Skeletal muscle cell (primary cell): ENCODE results near the gene PAX2.

Experiments
- DNase-seq: peaks from one replicate; pipeline ENCODE4 v3.0.0-alpha.2; 2010; ENCODE audit warnings: low read depth
- H3K4me3 ChIP-seq: 2 replicates; pipeline ENCODE4 v1.5.1; 2011; ENCODE audit warnings: low read depth, mild to moderate bottlenecking, control low read depth, low read length, moderate library complexity

The PAX2 gene

GRCh38 chr10:100749309-100750217 is 4.2 kb downstream of the PAX2 start:
- DNase-seq, result no peak
- H3K4me3 ChIP-seq, result no peak overlapping the region

GRCh38 chr10:100750291-100751210 is 5.2 kb downstream of the PAX2 start:
- H3K4me3 ChIP-seq, result no peak overlapping the region
- no peak for DNase-seq

GRCh38 chr10:100751211-100751933 is 6.0 kb downstream of the PAX2 start:
- DNase-seq, result no peak
- H3K4me3 ChIP-seq, result no peak overlapping the region

GRCh38 chr10:100755821-100756220 is 10.4 kb downstream of the PAX2 start:
- DNase-seq, result no peak
- H3K4me3 ChIP-seq, result no peak overlapping the region

GRCh38 chr10:100759331-100759730 is 13.9 kb downstream of the PAX2 start:
- no peak overlapping the region for H3K4me3 ChIP-seq
- DNase-seq, result no peak

GRCh38 chr10:100760726-100761125 is 15.3 kb downstream of the PAX2 start:
- no peak overlapping the region for H3K4me3 ChIP-seq
- DNase-seq, result no peak

GRCh38 chr10:100761191-100761590 is 15.8 kb downstream of the PAX2 start:
- no peak for DNase-seq
- no peak overlapping the region for H3K4me3 ChIP-seq

GRCh38 chr10:100763043-100763747 is 17.8 kb downstream of the PAX2 start:
- H3K4me3 ChIP-seq, result no peak overlapping the region
- DNase-seq, result no peak

- no peak for DNase-seq
- H3K4me3 ChIP-seq, result no peak overlapping the region
Measured at GRCh38 chr10:100766693-100767421, 21.5 kb downstream of the PAX2 start.

GRCh38 chr10:100767422-100767775 is 22.0 kb downstream of the PAX2 start:
- H3K4me3 ChIP-seq, result no peak overlapping the region
- no peak for DNase-seq

GRCh38 chr10:100769481-100769880 is 24.1 kb downstream of the PAX2 start:
- no peak for DNase-seq
- H3K4me3 ChIP-seq, result no peak overlapping the region

- DNase-seq, result no peak
Measured at GRCh38 chr10:100773646-100774045, 28.3 kb downstream of the PAX2 start.

GRCh38 chr10:100774223-100774622 is 28.8 kb downstream of the PAX2 start:
- H3K4me3 ChIP-seq, result no peak overlapping the region
- DNase-seq, result no peak

More at GRCh38 chr10:100773646-100774045, 28.3 kb downstream of the PAX2 start:
- no peak overlapping the region for H3K4me3 ChIP-seq

- H3K4me3 ChIP-seq, result no peak overlapping the region
- no peak for DNase-seq
Measured at GRCh38 chr10:100774876-100775275, 29.5 kb downstream of the PAX2 start.

- no peak for DNase-seq
- H3K4me3 ChIP-seq, result no peak overlapping the region
Measured at GRCh38 chr10:100775386-100775785, 30.0 kb downstream of the PAX2 start.

- H3K4me3 ChIP-seq, result no peak overlapping the region
- no peak for DNase-seq
Measured at GRCh38 chr10:100775871-100776270, 30.5 kb downstream of the PAX2 start.

GRCh38 chr10:100776671-100777070 is 31.3 kb downstream of the PAX2 start:
- DNase-seq, result no peak
- H3K4me3 ChIP-seq, result no peak overlapping the region

- H3K4me3 ChIP-seq, result no peak overlapping the region
- no peak for DNase-seq
Measured at GRCh38 chr10:100779329-100779728, 33.9 kb downstream of the PAX2 start.

GRCh38 chr10:100780324-100780723 is 34.9 kb downstream of the PAX2 start:
- H3K4me3 ChIP-seq, result no peak overlapping the region
- no peak for DNase-seq
